HG02623 (cell line): ENCODE data around the gene PPP6R2.

Source experiments
- ATAC-seq: cut with Tn5 transposase; IDR thresholded peaks from one replicate; pipeline ENCODE4 v1.9.1; 2021; ENCODE audit warnings: moderate library complexity; ENCODE audit not compliant: unreplicated experiment

Gene PPP6R2

DNA sequence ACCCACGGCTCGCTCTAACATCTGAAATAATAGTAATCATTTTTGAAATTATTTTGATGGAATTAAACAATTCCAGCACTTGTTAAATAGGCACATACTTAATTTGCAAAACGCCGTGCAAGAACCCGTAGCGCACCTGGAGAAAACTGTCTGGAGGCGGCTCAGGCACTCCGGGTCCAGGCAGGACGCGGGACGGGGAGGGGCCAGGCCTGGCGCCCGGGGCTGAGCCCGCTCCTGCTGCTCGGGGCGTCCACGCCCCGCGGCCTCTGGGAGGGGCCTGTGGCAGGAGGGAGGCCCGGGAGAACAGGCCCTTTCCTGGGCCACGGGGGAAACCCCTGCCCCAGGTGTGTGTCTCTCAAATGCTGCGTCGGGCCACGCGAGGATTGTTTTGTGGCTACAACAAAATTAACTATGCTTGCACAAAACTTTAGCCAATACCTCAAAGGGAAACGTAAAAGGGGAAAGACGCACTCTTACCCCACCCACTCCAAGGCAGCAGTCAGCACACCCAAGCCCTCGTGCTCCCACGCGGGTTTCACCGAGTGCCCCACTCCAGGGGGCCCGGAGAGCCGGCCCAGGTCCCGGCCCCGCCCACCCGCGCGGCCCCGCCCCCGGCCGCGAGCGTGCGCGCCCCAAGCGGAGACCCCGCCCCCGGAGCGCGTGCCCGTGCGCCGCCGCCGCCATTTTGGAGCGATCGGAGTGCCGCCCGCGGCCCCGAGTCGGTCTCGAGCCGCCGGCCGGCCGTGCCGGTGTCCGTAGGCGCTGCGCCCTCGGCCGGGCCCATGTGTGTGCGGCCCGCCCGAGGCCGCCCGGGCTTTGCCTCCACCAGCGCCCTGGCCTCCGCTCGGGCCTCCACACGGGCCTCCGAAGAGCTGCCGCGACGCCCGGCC, at the start of gene PPP6R2:
Gene PPP6R2, plus strand, starts transcription at position 677 of the 890 bp plus-strand sequence. CDS start 50,582 bp downstream, outside the sequence.
- ATAC-seq: peak; percentile 54

DNA sequence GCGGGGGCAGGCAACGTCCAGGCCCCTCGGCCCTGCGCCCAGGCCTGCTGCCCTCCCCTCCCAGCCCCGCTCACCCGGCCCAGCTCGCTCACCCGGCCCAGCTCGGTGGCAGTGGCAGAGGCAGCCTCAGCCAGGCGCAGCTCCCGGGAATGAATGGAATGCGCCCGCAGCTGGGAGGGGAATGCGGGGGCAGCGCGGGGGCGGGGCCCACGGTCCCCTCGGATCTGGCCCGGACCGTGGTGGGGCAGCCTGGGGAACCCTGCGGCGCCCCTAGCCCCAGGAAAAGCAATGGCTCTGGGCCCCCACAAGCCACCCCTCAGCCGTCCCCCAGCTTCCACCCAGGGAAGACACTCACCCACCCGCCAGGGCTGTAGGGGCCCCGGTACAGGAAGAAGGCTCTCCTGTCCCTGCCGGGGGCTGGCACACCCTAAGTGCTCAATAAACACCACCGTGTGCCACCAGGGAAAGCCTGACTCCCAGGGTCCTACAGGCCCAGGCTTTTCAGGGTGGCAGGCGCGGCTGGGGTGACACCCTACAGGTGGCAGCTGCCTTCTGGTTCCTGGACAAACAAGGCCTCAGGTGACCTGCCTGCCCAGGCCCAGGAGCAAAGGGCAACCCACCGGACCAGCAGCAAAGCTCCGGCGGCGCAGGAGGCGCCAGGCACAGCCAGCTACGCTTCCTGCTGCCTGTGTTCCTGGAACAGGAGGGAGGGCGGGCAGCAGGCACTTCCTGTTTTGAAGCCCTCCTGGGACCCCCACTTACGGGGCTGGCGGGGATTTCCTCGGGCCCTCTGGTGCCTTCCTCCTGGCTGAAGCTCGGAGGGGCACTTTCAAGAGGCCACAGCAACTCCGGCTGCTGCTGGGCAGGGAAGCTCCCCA, 49.4 kb upstream of the PPP6R2 start:
- ATAC-seq: no peak

DNA sequence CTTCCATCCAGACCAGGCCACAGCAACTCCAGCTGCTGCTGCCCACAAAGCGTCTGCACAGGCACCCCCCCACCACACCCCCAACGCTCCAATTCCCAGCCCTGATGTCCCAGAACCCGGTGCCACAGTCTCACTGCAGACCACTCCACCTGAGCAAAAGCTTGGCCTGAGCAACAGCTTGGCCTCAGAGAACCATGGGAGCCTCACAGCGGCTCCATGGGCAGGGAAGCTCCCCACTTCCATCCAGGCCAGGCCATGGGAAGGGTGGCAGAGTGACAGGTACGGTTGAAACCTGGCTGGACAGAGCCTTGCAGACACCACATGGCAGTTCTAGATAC, 48.8 kb upstream of the PPP6R2 start:
- no peak for ATAC-seq

DNA sequence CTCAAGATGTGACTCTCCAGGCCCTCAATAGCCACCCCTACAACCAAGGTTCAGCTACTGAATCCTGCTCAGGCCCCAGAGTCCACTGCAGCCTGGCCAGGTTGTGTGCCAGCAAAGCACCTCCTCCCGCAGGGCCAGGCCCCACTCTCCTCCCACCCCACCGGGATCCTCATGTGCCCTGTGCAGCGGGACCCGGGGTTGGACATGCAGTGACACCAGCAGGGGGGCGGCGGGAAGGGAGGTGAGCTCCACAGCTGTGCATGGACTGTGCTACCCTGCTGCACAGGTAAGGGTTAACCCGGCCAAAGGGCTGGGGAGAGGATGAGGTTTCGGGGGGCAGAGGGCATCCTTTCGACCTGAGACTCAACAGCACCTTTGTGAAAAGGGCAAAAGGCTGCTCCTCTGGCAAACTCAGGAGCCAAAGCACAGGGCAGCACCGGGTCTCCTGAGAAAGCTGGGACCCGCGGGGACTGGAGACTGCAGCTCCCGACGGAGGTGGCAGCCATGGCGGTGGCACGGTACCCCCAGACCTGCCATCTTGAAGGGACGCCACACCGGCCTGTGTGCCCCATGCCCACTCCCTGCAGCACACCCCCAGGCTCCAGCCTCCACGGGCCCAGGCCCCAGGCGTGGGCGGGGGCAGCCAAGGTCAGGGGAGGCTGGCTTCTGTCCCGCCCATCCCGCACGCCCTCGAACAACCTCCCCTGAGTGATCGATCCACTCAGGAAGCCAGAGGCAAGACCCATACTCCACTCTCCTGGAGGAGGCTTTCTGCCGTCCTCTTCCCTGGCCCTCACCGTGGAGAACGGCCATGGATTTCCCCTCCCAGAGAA, 46.3 kb upstream of the PPP6R2 start:
- ATAC-seq: no peak

- ATAC-seq: no peak
These were observed 45.4 kb upstream of the PPP6R2 start for GRCh38 chr22:50297510-50298265.

- no peak for ATAC-seq
These were observed 44.9 kb upstream of the PPP6R2 start for GRCh38 chr22:50298266-50298637.

DNA sequence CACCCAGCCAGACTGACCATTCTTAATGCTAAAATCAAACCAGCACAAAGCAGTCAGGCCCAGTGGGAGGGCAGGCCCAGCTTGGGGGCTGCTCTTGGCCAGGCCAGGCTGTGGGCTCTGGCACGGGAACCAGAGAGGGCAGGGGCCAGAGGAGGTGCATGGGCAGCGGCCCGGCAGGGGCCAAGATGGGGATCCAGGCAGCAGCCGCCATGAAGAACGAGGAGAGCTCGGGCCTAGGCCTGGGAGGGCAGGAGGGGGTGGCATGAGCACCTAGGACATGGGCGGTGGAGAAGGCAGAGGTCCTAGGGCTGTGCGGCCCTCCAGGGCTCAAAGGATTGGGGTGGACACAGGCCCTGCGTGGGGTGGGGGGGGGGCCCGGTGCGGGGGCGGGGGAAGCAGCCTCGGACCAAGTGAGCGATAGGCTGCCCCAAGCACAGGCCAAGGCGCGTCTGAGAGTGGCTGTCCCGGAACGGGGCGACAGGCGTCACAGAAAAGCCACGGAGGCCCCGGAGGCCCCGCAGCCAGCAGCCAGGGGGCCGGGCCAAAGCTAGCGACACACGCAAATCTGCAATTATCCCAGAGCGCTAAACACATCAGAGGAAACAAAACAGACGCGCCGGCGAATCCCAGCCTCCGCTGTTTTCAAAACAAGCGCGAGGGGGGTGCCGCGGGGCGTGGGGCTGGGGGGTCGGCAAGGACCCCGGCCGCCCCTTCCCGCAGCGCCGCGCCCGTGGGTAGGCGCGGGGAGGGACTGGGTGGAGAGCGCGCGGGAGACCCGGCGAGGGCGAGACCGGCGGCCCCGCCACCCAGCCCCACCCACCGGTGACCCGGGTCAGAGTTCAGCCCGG, 44.0 kb upstream of the PPP6R2 start:
- ATAC-seq: no peak

DNA sequence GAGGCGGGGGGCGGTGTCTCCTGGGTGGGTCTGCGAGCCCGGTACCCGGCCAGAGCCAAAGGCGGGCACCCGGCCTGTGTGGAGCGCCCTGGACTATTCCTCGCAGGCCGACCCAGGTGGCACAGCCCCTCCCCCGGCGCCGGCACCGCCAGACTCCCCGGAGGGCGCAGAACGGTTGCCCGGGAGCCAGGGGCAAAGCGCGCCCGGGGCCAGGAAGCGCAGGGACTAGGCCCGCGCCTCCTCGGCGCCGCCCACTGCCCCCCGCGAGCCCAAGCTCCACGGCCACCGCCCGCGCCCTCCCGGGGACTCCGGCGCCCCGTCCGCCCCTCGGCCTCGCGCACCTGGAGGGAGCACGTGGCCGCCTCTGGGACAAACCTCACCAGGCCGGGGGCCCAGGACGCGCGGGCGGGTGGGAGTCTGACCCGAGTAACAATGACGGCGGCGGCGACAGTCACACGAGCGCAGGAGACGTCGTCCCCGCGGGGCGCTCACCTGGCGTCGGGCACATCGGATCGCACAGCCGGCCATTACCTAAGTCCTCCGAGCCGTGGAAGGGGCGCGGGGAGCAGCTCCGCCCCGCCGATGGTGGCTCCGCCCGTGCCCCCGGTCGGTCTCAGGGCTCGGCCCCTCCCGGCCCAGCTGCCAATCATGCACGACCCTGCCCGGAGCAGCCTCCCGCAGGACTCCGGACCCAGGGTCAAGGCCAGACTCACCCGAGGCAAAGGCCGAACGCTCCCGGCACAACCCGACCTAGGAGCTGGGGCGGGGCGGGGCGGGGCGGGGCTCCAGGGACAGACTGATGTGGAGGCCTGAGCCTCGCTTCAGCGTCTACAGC, 43.1 kb upstream of the PPP6R2 start:
- no peak for ATAC-seq

GRCh38 chr22:50300620-50301257, 42.4 kb upstream of the PPP6R2 start:
- ATAC-seq: no peak

DNA sequence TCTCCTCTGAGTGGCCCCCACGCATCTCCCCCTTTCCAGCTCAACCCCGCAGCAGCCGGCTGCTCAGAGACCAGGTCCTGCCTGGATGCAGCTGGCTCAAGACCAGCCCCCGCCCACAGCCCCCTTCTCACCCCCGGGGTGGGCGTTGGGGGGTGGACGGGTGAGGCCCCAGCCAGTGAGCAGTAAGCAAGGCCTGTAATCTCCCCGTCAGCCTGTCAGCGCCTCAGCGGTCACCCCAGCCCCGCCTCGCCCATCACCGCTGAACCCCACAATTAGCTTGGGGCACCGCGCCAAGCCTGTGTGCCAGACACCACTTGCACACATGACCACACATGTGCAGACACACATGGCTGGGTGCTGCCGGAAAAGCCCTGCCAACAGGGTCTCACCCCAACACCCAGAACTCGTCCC, 41.5 kb upstream of the PPP6R2 start:
- ATAC-seq: no peak

- ATAC-seq: no peak
These were observed 41.0 kb upstream of the PPP6R2 start for GRCh38 chr22:50302041-50302541.

GRCh38 chr22:50302564-50302963, 40.6 kb upstream of the PPP6R2 start:
- ATAC-seq: no peak

- ATAC-seq: no peak
These were observed 39.6 kb upstream of the PPP6R2 start for GRCh38 chr22:50303515-50303847.

DNA sequence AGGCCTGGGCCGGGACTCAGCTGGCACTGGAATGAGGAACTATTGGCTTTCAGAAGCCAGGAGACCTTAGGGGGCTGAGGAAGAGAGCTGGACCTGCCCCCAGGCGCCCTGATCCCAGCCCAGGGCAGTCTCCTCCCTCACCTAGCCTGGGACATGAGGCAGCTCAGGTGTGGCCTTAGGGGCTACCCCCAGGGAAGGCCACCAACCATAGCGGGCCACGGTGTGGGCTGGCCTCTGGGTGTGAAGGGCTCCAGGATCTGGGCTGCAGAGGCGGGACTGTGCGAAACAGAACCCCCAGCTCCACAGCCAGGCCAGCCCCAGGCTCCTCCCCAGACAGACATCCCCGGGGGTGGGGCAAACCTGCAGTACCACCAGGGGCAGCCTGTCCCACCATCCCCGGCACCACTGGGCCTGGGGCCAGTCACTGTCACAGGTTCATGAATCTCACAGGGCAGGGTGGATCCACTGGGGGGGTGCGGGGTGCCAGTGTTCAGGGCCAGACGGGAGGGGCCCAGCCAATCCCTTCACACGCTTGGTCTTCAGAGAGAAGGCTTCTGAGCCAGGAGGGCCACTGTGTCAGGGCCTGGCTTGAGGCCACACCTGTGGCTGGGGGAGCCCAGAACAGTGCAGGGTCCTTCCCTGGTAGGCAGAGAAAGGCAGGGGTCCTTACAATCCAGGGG, 39.1 kb upstream of the PPP6R2 start:
- no peak for ATAC-seq

DNA sequence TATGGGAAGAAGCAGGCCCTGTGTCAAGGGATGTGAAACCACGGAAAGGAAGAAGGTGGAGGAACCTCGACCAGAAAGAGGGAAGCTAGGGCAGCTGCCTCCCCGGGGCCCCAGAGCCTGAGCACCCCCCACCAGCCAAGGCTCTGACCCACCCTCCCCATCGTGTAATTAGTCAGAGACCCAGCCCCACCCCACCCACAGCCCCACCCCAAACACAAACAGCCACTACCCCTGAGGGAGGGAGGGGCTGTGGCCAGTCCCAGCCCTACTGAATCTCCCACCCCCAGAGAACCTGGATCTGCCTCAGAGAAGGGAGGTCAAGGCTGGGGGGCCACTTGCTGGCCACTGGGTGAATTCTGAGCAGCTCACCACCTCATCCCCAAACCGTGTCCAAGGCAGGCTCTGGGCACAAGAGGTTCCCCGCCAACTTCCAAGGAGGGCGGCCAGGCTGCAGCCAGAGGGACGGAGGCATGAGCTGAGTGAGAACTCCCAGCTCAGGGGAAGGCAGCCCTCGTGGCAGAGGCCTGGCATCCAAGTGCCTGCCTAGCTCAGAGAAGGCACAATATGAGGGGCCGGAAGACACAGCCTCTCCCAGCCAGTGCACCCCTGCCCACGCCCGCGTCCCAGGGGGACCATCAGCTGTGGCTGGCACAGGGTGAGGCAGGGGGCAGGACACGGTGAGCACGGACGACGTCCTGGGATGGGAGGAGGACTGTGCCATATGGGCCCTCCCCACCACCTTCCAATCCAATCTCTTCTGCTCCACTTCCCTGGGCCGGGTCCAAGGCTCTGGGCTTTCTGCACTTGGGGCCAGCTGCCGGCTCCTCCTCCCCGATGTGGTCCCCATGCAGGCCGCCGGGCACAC, 38.4 kb upstream of the PPP6R2 start:
- no peak for ATAC-seq

DNA sequence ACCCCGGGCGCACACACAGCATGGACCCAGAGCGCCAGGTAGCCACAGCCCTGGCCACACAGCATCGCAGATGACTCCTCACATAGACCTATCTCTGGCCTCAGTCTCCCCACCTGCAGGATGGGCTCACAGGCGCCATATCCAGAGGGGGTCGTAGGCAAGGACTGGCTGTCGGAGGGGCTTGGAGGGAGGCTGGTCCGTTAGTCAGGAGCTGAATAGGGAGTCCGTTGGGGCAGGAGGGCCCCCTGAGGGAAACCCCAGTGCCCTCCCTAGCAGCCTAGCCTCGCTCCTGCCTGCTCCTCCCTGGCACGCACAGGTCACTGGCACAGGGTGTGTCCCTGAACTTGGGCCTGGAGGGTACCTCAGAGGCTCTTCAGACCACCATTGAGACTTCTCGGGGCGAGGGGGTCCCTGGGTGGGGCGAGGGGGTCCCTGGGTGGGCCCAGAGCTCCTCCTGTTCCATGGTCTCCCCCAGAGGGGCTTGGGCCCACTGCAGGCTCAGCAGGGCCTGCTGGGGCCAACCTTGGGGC, 37.7 kb upstream of the PPP6R2 start:
- no peak for ATAC-seq
